ENCODE results near the gene AGPAT2.

- TF ChIP-seq ESRRG (CRISPR knock-in tag; IDR thresholded peaks at IDR 0.05), result no peak
- no peak for TF ChIP-seq ZNF8 (CRISPR knock-in tag; IDR thresholded peaks at IDR 0.05)
- TF ChIP-seq ISL1 (CRISPR knock-in tag; IDR thresholded peaks at IDR 0.05), result no peak
- TF ChIP-seq, protein P1, sequence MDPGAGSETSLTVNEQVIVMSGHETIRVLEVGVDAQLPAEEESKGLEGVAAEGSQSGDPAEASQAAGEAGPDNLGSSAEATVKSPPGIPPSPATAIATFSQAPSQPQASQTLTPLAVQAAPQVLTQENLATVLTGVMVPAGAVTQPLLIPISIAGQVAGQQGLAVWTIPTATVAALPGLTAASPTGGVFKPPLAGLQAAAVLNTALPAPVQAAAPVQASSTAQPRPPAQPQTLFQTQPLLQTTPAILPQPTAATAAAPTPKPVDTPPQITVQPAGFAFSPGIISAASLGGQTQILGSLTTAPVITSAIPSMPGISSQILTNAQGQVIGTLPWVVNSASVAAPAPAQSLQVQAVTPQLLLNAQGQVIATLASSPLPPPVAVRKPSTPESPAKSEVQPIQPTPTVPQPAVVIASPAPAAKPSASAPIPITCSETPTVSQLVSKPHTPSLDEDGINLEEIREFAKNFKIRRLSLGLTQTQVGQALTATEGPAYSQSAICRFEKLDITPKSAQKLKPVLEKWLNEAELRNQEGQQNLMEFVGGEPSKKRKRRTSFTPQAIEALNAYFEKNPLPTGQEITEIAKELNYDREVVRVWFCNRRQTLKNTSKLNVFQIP (CRISPR knock-in tag; IDR thresholded peaks at IDR 0.05; ENCODE audit: borderline replicate concordance, low read depth), result no peak
- no peak for TF ChIP-seq ZFP3 (CRISPR knock-in tag; IDR thresholded peaks at IDR 0.05)
Observed at GRCh38 chr9:136686794-136687711, at the start of gene AGPAT2.

All from SK-N-SH treated with all-trans-retinoic acid at 6 μM for 48 hours (cell line).